NCI-H1092 treated with DMSO at 0.1 percent for 48 hours (cell line): ENCODE results near the gene ASZ1.
A peak's percentile ranks its signal among the peaks of the same experiment; 100 is the strongest.
"Not testable (repeated sequence)": the region's sequence is repeated elsewhere in the genome, so short reads cannot be mapped to it uniquely, and the experiment has no call there.

Experiments used
- DNase-seq: peaks from one replicate; lab custom pipeline; 2025; lab: John Stamatoyannopoulos, UW

The ASZ1 gene, protein sequence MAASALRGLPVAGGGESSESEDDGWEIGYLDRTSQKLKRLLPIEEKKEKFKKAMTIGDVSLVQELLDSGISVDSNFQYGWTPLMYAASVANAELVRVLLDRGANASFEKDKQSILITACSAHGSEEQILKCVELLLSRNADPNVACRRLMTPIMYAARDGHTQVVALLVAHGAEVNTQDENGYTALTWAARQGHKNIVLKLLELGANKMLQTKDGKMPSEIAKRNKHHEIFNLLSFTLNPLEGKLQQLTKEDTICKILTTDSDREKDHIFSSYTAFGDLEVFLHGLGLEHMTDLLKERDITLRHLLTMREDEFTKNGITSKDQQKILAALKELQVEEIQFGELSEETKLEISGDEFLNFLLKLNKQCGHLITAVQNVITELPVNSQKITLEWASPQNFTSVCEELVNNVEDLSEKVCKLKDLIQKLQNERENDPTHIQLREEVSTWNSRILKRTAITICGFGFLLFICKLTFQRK

GRCh38 chr7:117427258-117427701 is at the start of gene ASZ1:
Gene ASZ1 (minus strand): TSS chr7:117427493. CDS start chr7:117427460, 33 bp downstream.
- DNase-seq, result no peak

DNA sequence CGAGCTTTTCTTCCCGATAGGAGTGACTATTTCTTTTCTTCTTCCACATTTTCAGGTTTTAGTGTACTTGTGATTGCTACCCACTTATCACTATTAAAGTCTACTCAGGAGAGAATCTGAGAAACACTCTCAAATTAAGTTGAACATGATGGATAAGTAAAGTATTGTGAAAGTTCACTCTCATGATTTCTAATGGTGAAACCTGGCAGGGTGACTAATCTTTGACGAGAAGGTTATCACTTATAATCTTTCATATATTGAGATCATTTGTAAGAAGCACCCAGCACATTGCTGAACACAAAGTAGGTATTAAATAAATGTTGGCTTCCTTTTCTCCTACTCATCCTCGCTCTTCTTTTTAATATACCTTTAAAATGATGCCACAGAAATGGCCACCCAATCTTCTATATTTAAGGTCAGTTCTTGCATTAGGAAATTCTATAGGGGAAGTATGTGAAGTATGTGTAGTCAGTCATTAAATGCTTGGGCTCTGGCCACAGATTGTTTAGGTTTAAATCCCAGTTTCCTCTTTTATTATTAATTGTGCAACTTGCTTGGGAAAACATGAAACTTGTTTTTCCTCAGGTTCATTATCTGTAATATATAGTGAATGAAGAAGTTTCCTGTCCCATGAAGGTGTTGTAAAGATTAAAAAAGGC is 49.4 kb upstream of the ASZ1 start:
- no peak for DNase-seq

DNA sequence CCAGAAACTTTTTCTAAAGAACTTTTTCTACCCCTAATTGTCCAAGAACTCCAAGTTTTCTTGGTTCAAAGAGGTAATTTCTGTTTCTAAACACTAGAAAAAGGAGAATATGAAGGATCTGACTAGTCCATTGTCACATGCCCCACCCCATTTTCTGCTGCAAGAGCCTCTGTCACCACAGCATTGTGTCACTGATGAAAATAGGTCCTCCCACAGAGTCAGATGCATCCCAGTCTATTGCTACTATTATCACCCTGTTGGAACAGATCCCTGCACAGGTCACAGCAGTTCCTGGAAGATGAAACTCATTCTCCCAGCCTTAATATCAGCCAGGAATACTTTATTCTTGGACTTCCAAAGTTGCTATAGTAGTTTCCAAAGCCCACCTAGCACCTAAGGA is 45.0 kb upstream of the ASZ1 start:
- DNase-seq, result no peak

- DNase-seq, result peak; percentile 66
These were observed 43.5 kb upstream of the ASZ1 start for GRCh38 chr7:117470777-117471176.

DNA sequence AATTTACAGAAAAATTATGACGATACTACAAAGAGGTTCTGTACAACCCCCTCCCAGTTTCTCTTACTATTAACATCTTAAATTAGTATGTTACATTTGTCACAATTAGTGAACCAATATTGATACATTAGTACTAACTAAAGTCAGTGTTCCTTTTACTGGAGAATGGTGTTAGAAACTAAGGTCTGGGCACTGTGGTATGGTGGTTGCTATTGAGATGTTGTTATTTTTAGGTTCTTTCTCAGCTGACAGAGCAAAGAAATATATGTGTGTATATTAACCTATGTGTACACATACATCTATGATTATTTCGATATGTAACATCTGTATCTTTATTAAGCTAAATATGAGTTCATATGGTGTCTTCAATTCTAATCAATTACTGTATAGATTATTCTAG is 40.9 kb upstream of the ASZ1 start:
- no peak for DNase-seq

DNA sequence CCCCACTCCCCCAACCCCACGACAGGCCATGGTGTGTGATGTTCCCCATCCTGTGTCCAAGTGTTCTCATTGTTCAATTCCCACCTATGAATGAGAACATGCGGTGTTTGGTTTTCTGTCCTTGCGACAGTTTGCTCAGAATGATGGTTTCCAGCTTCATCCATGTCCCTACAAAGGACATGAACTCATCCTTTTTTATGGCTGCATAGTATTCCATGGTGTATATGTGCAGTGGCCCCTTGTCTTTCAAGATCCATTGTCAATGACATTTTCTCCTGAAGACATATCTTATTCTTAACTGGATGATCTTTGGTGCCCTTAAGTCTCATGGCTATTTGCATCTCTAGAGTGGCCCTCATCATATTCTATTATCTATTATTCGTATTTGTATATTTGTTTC is 33.5 kb upstream of the ASZ1 start:
- not testable (repeated sequence) for DNase-seq

GRCh38 chr7:117459735-117460134 is 32.4 kb upstream of the ASZ1 start:
- no peak for DNase-seq

DNA sequence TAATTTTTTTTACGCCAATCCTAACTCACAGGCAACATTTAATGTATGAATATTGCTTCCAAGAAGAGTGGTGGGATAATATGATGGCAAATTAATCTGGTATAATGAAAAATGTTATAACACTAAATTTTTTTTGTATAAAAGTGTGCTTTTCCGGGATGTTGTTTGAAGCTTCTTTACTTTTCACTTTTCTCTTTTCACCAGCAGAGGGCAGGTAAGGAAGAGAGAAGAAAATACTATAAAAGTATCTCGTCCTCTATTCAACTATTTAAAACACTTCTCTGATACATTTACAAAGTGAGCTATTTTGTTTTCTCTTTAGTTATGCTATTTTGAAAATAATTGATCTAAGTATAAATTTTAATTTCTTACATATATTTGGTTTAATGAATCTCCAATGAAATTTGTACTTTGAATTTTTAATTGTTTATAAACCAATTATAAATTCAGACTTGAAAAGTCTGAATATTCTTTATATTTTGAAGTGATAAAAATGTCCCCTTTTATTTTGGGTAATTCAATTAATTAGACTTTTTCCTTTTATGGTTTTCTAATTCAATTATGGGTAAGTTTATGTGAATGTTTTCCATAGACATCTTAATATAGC is 31.8 kb upstream of the ASZ1 start:
- peak; percentile 43 for DNase-seq

DNA sequence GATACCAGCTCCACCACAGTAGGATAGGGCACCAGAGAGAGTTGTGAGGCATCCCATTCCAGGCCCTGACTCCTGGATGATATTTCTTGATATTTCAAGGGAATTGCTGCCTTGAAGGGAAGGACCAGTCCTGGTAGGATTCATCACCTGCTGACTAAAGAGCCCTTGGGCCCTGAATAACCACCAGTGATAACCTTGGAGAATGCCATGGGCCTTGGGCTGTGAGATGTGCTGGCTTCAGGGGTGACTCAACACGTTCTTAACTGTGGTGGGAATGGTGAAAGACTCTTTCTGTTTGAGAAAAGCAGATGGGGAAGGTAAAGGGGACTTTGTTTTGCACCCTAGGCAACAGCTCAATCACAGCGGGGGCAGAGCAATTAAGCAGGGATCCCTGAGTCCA is 21.4 kb upstream of the ASZ1 start:
- DNase-seq, result no peak

DNA sequence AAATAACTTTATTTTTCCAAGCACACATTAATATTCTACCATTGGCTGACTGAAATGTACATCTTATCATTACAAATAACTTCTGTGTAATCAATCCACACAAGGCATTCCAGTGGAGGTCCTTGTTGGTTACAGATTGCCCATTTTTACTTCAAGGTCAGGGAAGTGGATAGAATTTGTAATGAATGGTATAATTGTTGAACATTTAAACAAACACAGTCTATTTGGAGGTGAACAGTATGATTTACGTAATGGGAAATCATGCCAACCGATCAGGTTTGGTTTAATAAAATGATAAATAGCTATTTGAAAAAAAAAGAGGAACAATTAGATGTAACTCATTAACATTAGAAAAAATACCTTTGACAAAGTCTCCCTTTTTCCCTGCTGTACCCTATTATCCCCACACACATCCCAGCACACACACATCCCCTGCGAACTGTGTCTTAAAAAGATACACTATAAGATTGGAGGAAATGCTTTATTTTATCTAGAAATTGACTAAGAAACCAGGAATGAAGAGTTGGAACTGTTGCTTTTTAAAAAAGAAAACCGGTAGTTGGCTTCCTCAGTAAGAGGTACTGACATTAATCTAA is 19.0 kb upstream of the ASZ1 start:
- DNase-seq, result no peak

DNA sequence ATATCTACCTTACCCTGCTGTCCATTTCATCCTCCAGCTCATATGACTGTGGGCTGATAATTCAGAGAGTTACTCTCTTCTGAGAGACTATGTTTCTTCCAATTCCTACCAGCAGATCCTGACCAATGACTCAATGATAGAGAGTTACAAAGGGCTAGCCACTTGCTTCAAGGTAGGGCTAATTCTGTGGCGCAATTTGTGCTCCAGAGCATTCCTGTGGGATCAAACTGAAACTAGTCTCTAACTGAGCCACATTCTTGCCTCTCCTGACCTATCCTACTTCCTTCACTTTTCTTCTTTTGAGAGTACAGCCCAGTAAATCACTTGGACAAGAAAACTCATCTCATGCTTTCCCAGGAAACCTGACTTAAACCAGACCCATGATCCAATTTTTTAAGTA is 17.9 kb upstream of the ASZ1 start:
- DNase-seq, result no peak

DNA sequence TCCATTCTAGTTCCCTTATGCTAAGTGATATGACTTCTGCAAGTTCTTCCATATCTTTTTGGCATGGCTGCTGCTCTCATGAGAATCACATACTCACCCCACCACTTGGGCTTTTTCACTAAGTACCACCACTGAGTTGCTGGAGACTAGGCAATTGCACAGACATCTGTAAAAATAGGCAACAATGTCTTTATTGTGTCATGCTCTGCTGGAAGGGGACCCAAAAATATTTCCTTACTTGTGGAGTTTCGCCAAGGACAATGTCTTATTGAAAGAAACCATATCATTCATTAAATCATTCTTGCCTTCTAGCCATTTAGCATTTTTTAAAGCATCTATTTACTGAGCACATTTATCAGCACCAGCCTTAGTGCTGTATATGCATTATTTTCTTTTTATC is 17.4 kb upstream of the ASZ1 start:
- DNase-seq, result no peak

- no peak for DNase-seq
These were observed 8.3 kb upstream of the ASZ1 start for GRCh38 chr7:117435475-117436043.

- DNase-seq, result no peak
These were observed 3.0 kb downstream of the ASZ1 start for GRCh38 chr7:117424090-117424829.

DNA sequence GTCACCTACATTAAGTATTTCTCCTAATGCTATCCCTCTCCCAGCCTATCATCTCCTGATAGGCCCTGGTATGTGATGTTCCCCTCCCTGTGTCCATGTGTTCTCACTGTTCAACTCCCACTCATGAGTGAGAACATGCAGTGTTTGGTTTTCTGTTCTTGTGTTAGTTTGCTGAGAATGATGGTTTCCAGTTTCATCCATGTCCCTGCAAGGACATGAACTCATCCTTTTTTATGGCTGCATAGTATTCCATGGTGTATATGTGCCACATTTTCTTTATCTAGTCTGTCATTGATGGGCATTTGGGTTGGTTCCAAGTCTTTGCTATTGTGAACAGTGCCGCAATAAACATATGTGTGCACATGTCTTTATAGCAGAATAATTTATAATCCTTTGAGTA is 12.7 kb downstream of the ASZ1 start:
- not testable (repeated sequence) for DNase-seq

DNA sequence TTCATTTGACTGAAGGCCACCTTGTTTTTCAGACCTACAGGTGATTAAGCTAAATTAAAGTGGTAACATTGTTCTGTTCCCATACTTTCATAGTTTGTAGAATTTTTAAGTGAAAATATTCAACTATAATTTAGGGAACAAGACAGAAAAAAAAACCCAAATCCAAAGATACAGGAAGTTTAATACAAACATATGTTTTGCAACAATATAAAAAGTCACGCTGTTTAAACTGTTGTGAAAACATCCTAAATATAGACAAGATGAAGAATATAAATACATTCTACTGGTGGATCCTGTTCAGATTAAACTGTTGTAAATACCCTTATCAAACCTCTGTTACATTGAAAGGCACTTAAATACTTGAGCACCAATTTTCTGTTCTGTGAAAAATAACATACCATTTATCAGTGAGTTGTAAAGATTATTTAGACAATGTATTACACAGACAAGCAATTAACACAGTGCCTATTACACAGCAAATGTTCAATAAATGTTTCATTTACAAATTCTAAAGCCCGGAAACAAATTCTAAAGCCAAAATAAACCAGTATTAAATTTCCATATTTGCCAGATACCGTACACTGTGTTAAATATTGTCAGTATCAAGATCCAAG is 14.2 kb downstream of the ASZ1 start:
- no peak for DNase-seq

DNA sequence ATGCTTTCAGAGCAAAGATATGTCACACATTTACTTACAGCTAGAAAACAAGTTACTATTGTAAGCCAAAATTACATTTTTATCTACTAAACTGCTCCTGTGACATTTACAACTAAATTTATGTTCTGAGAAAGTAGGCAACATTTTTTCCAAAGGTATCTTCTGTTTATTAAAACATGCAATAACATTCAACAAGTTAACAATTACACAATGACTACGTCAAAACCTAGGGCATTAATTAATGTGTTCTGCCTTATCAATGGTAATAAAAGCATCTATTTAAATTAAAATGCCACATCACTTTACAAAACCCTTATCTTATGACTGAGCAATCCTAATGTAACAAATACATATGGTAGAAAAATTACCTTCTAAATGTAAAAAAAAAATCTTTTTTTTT is 14.9 kb downstream of the ASZ1 start:
- DNase-seq, result no peak

DNA sequence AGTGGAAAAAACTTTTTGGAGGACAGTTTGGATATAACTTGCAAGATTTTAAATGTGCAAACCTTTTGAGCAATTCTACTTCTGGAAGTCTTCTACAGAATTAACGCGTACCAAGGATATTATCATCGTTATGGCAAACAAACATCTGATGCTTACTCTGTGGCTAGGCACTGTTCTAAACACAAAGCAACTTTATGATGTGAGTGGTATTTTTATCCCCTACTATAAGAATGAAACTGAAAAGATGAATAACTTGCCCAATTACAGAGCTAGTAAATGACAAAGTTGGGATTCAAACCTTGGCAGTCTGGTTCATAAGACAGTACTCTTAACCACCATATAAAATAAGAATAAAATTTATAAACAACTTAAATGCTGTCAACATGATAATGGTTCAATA is 15.8 kb downstream of the ASZ1 start:
- no peak for DNase-seq

GRCh38 chr7:117408831-117409230 is 18.5 kb downstream of the ASZ1 start:
- DNase-seq, result no peak

DNA sequence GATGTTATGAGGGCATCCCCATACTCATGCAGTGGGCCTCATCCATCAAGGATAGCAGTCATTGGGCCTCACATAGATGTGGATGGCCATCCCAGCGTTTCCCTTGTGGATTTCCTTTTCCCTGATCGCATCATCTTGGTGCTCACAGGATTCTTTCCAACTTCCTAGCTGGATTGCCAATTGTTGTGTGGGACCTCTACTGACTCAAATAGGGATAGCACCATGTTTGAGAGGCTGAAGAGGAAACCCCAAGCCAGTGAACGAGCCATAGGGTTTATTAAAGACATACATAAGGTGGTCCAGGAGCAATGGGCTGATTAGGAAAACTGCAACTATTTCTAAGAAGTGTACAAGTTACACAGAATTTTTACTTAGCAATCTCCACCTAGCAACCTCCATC is 21.8 kb downstream of the ASZ1 start:
- DNase-seq, result no peak

- DNase-seq, result no peak
These were observed 23.6 kb downstream of the ASZ1 start for GRCh38 chr7:117403737-117404136.
